ENCODE data around the gene SORCS2.

Gene SORCS2

DNA sequence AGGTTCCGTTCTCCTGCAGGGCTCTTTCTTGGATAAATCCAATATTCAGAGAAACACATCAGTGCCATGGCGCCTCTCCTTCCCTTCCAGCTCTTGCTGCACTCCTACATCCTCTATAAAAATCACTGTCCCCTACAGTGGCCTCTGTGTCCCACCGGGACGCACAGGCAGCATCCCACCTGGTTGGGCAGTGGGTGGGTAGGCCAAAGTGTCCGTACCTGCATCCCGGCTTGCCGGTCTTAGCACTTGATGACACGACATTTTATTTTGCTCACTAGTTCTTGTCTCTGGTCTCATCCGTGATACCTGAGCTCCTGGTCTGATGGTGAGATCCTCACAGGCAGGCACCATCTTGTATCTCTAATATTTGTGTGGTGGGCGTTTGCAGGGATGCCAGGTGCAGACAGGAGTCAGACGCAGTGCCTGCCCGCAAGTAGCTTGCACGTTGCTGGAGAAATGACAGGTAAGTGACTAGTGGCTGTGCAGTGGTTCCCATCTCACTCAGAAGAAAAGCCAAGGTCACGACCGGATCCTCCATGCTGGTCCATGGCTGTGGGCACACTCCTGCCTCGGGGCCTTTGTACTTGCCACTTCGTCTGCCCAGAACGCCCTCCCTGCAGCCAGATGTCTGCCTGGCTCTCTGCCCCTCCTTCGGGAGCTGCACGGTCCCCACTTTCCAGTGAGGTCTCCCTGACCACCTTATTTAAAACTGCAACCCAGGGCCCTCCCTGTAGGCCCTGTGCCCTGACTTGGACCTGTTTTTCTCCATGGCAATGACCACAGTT, 109.7 kb downstream of the SORCS2 start:
- TF ChIP-seq, protein P1, sequence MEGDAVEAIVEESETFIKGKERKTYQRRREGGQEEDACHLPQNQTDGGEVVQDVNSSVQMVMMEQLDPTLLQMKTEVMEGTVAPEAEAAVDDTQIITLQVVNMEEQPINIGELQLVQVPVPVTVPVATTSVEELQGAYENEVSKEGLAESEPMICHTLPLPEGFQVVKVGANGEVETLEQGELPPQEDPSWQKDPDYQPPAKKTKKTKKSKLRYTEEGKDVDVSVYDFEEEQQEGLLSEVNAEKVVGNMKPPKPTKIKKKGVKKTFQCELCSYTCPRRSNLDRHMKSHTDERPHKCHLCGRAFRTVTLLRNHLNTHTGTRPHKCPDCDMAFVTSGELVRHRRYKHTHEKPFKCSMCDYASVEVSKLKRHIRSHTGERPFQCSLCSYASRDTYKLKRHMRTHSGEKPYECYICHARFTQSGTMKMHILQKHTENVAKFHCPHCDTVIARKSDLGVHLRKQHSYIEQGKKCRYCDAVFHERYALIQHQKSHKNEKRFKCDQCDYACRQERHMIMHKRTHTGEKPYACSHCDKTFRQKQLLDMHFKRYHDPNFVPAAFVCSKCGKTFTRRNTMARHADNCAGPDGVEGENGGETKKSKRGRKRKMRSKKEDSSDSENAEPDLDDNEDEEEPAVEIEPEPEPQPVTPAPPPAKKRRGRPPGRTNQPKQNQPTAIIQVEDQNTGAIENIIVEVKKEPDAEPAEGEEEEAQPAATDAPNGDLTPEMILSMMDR (IDR thresholded peaks at IDR 0.05; ENCODE audit: low read depth, low read length), result no peak
- no peak overlapping the region for H3K4me3 ChIP-seq (replicated peaks in 1 of 2; ENCODE audit: low read depth in 2 of 2, low read length in 2 of 2)
- no peak for DNase-seq (ENCODE audit: low read depth in 2 of 2)

DNA sequence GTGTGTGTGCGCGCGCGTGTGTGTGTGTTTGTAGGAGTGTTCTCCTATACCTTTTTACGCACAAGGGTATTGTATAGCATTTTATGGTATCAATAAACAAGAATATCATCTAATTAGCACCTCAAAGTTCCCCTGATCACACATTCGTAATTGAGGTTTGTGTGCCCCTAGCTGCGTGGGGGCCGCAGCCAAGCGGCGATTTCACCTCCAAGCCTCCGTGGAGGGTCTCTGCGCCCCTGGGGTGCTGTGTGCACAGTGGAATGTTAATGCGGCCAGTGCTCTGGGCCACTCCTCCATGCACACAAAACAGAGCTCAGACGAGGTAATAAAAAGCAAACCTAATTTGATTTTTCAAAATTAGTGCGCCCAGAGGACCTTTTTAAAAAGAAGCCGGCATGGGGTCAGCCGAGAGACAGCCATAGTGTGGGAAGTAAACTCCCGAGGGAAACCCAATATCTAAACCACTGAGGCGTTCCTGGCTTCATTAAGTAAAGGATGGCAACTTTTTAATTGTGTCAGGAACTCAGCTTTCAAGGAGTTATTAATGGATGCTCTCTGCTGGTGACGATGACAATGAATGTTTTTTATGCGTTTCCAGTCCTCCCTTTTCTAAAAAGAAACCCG, 110.6 kb downstream of the SORCS2 start:
- no peak for DNase-seq (ENCODE audit: low read depth in 2 of 2)
- no peak overlapping the region for H3K4me3 ChIP-seq (replicated peaks in 1 of 2; ENCODE audit: low read depth in 2 of 2, low read length in 2 of 2)
- TF ChIP-seq, protein P1 (IDR thresholded peaks at IDR 0.05; ENCODE audit: low read depth, low read length), result no peak

DNA sequence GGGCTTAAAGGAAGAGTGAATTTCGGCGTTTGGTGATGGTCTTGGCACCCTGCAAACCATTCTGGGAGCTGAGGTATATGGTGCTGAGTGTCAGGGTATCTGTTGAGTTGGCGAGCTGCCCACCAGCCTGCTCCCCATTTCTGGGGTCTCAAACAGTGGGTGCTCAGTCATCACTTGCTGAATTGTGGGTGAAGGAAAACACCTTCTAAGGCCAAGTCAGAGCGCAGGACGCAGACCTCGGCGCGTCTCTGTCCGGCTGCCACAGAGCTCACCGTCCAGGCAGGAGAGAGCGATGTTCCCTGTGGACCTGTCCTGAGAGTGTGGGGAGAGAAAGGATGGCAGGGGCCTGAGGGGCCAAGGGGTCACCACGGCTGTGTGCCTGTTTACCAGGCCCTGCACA, 111.2 kb downstream of the SORCS2 start:
- TF ChIP-seq, protein P1 (IDR thresholded peaks at IDR 0.05; ENCODE audit: low read depth, low read length), result no peak
- no peak overlapping the region for H3K4me3 ChIP-seq (replicated peaks in 1 of 2; ENCODE audit: low read depth in 2 of 2, low read length in 2 of 2)
- no peak for DNase-seq (ENCODE audit: low read depth in 2 of 2)

DNA sequence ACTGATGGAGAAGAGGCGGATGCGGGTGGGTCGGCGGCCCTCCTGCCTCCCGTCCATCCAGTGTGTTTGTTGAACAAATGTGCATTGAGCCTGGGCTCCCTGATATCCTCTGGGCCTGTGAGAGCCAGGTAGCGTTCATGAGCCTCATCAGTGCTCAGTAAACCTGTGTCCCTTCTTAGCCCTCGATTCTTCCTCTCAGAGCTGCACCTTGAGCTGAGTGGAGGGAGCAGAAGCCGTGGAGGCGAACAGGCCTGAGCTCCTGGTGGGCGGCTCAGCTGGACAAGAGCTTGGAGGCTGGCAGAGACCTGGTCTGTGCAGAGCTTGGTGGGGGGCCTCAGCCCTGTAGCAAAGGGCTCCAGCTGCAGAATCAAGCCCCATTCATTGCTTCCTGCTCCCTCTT, 112.1 kb downstream of the SORCS2 start:
- no peak for DNase-seq (ENCODE audit: low read depth in 2 of 2)
- TF ChIP-seq, protein P1 (IDR thresholded peaks at IDR 0.05; ENCODE audit: low read depth, low read length), result no peak
- no peak overlapping the region for H3K4me3 ChIP-seq (replicated peaks in 1 of 2; ENCODE audit: low read depth in 2 of 2, low read length in 2 of 2)

DNA sequence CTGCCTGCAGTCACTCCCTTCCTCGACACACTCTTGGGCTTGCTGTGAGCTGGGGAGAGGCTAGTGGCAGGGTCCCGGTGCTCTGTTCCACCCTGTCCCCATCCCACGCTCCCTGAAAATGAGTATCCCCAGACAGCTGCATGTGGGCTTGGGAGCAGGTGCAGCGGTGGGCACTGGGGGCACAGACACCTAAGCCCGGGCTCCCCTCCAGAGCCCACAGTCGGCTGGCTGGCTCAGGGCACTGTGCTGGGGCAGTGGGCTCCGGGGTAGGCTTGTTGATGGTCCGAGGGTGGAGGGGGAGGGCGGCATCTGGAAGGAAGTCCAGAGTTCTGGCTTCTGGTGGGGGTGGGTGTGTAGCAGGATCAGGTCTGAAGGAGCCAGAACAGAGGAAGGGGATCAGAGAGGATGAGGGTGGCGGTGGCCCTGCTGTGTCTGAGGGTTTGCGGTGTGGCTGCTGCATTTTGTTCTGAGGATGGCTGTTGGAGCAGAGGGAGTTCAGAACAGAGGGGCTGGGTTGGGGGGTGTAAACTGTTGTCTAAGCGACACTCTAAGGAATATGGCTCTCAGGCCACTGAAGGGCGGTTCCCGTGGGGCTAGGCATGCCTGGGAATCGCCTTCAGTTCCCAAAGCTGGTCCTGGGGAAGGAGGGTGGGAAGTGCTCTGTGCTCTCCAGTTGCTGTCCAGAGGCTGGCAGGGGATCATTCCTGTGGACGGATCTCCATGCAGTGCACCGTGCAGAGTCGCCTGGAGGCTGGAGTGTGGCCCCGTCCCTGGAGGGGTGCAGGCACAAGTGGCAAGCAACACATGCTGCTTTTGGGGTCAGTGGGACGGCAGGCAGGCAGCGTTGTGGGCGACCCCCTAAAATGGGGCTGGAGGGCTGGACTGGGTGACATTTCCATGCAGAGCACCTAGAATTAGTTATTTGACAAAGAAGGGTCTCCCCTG, 114.0 kb downstream of the SORCS2 start:
- TF ChIP-seq, protein P1 (IDR thresholded peaks at IDR 0.05; ENCODE audit: low read depth, low read length), result no peak
- no peak for DNase-seq (ENCODE audit: low read depth in 2 of 2)
- H3K4me3 ChIP-seq (replicated peaks in 1 of 2; ENCODE audit: low read depth in 2 of 2, low read length in 2 of 2), result no peak overlapping the region

DNA sequence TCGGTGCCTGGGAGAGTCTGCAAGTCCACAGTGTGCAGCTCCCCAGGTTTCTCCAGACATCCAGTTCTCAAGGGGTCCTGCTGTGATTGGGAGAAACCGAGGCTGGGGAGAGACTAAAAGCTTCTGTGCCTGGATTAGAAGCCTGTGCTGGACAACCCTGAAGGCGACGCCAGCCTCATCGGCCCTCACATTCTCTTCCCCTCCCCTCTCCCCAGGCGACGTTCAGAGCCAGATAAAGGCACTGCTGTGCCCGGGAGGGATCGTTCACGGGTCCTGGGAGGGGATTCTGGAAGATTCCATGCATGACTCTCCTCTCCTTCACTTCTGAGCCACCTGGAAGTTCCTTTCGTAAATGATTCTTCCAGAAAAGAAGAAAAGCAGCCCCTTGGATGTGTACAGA, 114.6 kb downstream of the SORCS2 start:
- DNase-seq (ENCODE audit: low read depth in 2 of 2), result no peak
- TF ChIP-seq, protein P1 (IDR thresholded peaks at IDR 0.05; ENCODE audit: low read depth, low read length), result no peak
- H3K4me3 ChIP-seq (replicated peaks in 1 of 2; ENCODE audit: low read depth in 2 of 2, low read length in 2 of 2), result no peak overlapping the region
